IMR-90 (cell line): ENCODE results near the gene DYSF. TPM values are rescaled to one million over a fixed set of nuclear protein-coding genes. Genes with fewer than 3 reads are reported as not detected.

Experiments used
- ATAC-seq: fragments of 200-7000 bp; cut with Tn5 transposase; 2 replicates; pipeline ENCODE4 v1.9.1; 2020; ENCODE audit warnings: low read depth, mild to moderate bottlenecking, moderate library complexity
- BruUV-seq: library from RNA; stranded (reverse); fragments of 400-500 nt; replicated peaks from 2 replicates; lab custom pipeline; 2021; lab: Mats Ljungman, UMichigan
- CTCF ChIA-PET: fragments of 300-600 bp; formaldehyde crosslinking; extraction: SDS; loops from one replicate; lab custom pipeline; 2021; ENCODE audit warnings: antibody characterized with exemption; lab: Yijun Ruan, JAX
- POLR2A ChIA-PET: fragments of 300-600 bp; sonication (Branson Sonifier 250); formaldehyde crosslinking; loops from one replicate; lab custom pipeline; 2022; ENCODE audit warnings: antibody characterized with exemption; ENCODE audit not compliant: unreplicated experiment; lab: Charles Lee
- DNase-seq: peaks from one replicate; pipeline ENCODE4 v3.0.0; 2013
- H2AFZ ChIP-seq: replicated peaks from 2 replicates; pipeline ENCODE3; 2013; ENCODE audit warnings: low read length, mild to moderate bottlenecking; ENCODE audit not compliant: poor library complexity
- H2AK5ac ChIP-seq: 2 replicates; pipeline ENCODE4 v1.6.1; 2013; ENCODE audit warnings: low read depth, low read length, inconsistent platforms
- H2AK9ac ChIP-seq: replicated peaks from 2 replicates; pipeline ENCODE3; 2013; ENCODE audit warnings: mild to moderate bottlenecking, low read depth, low read length, moderate library complexity; ENCODE audit not compliant: poor library complexity
- H2BK120ac ChIP-seq: 2 replicates; pipeline ENCODE4 v1.6.1; 2013; ENCODE audit warnings: low read depth, low read length, inconsistent platforms
- H2BK15ac ChIP-seq: 3 replicates; pipeline ENCODE4 v1.6.1; 2013; ENCODE audit warnings: low read depth, low read length, inconsistent platforms
- H2BK20ac ChIP-seq: 2 replicates; pipeline ENCODE4 v1.6.1; 2013; ENCODE audit warnings: low read depth, mild to moderate bottlenecking, inconsistent platforms, low read length, moderate library complexity
- H2BK5ac ChIP-seq: 2 replicates; pipeline ENCODE4 v1.6.1; 2013; ENCODE audit warnings: mild to moderate bottlenecking, low read depth, low read length, inconsistent platforms; ENCODE audit not compliant: poor library complexity, severe bottlenecking
- H3K14ac ChIP-seq: replicated peaks from 2 replicates; pipeline ENCODE4 v1.6.1; 2013; ENCODE audit warnings: low read depth, low read length, inconsistent platforms
- H3K18ac ChIP-seq: 2 replicates; pipeline ENCODE4 v1.6.1; 2013; ENCODE audit warnings: low read depth, low read length, control low read depth
- H3K23ac ChIP-seq: 2 replicates; pipeline ENCODE4 v1.6.1; 2013; ENCODE audit warnings: low read depth, low read length, inconsistent platforms
- H3K27ac ChIP-seq: 2 replicates; pipeline ENCODE4 v1.5.1; 2013; ENCODE audit warnings: mild to moderate bottlenecking, control low read depth, low read length; ENCODE audit not compliant: insufficient read depth
- H3K27me3 ChIP-seq: 2 replicates; pipeline ENCODE4 v1.6.1; 2013; ENCODE audit warnings: low read length; ENCODE audit not compliant: control insufficient read depth, insufficient read depth
- H3K36me3 ChIP-seq: 2 replicates; pipeline ENCODE4 v1.6.1; 2013; ENCODE audit warnings: low read length, mixed read lengths; ENCODE audit not compliant: control insufficient read depth, insufficient read depth
- H3K4ac ChIP-seq: 2 replicates; pipeline ENCODE4 v1.6.1; 2013; ENCODE audit warnings: low read depth, low read length, inconsistent platforms
- H3K4me1 ChIP-seq: 2 replicates; pipeline ENCODE4 v1.6.1; 2013; ENCODE audit warnings: low read length, mixed read lengths; ENCODE audit not compliant: control insufficient read depth, insufficient read depth
- H3K4me2 ChIP-seq: 2 replicates; pipeline ENCODE4 v1.6.1; 2013; ENCODE audit warnings: low read depth, mild to moderate bottlenecking, control low read depth, low read length, moderate library complexity
- H3K4me3 ChIP-seq: 2 replicates; pipeline ENCODE4 v1.5.1; 2013; ENCODE audit warnings: low read depth, mild to moderate bottlenecking, control low read depth, low read length, moderate library complexity; ENCODE audit not compliant: insufficient read depth
- H3K56ac ChIP-seq: 2 replicates; pipeline ENCODE4 v1.6.1; 2013; ENCODE audit warnings: low read length, inconsistent platforms; ENCODE audit not compliant: insufficient read depth; ENCODE audit errors: extremely low read depth
- H3K79me1 ChIP-seq, 2 experiments: 2 replicates each; pipeline ENCODE4 v1.6.1; 2013; ENCODE audit warnings: low read length in 2 of 2, inconsistent platforms in 1 of 2, low read depth in 1 of 2
- H3K9ac ChIP-seq: 2 replicates; pipeline ENCODE4 v1.6.1; 2013; ENCODE audit warnings: low read depth, low read length, control low read depth
- H3K9me1 ChIP-seq: 2 replicates; pipeline ENCODE4 v1.6.1; 2013; ENCODE audit warnings: low read length, inconsistent platforms; ENCODE audit not compliant: insufficient read depth
- H3K9me3 ChIP-seq: 2 replicates; pipeline ENCODE4 v1.6.1; 2013; ENCODE audit warnings: low read length; ENCODE audit not compliant: control insufficient read depth, insufficient read depth
- H4K20me1 ChIP-seq: 2 replicates; pipeline ENCODE4 v1.6.1; 2013; ENCODE audit warnings: low read length, inconsistent platforms; ENCODE audit not compliant: insufficient read depth
- H4K5ac ChIP-seq: 2 replicates; pipeline ENCODE4 v1.6.1; 2013; ENCODE audit warnings: mild to moderate bottlenecking, low read depth, low read length, control low read depth
- H4K8ac ChIP-seq, 2 experiments: 2 replicates each; pipeline ENCODE4 v1.6.1; 2013; ENCODE audit warnings: low read depth in 2 of 2, low read length in 2 of 2, control low read depth in 1 of 2, inconsistent platforms in 1 of 2
- H4K91ac ChIP-seq: 2 replicates; pipeline ENCODE4 v1.6.1; 2013; ENCODE audit warnings: low read depth, low read length, inconsistent platforms; ENCODE audit not compliant: insufficient read depth
- BHLHE40 ChIP-seq: fragments of 150-350 bp; IDR thresholded peaks from 2 replicates; pipeline ENCODE4 v1.6.1; 2016; ENCODE audit warnings: mild to moderate bottlenecking, low read depth, low read length
- CEBPB ChIP-seq: IDR thresholded peaks from 2 replicates; pipeline ENCODE4 v1.6.1; 2012; ENCODE audit warnings: low read depth, low read length, improper control_type of control experiment
- CHD1 ChIP-seq: IDR thresholded peaks from 2 replicates; pipeline ENCODE4 v1.6.1; 2012; ENCODE audit warnings: low read depth, low read length, improper control_type of control experiment
- FOS ChIP-seq: fragments of 150-350 bp; IDR thresholded peaks from 2 replicates; pipeline ENCODE4 v1.6.1; 2016; ENCODE audit warnings: low read depth, low read length
- MAFK ChIP-seq: IDR thresholded peaks from 2 replicates; pipeline ENCODE4 v1.6.1; 2012; ENCODE audit warnings: low read depth, low read length, improper control_type of control experiment
- MAZ ChIP-seq: IDR thresholded peaks from 2 replicates; pipeline ENCODE4 v1.6.1; 2012; ENCODE audit warnings: low read depth, mild to moderate bottlenecking, low read length, improper control_type of control experiment, moderate library complexity, borderline replicate concordance
- MXI1 ChIP-seq: IDR thresholded peaks from 2 replicates; pipeline ENCODE4 v1.6.1; 2012; ENCODE audit warnings: low read depth, mild to moderate bottlenecking, low read length, moderate library complexity, borderline replicate concordance
- NFE2L2 ChIP-seq: fragments of 150-350 bp; IDR thresholded peaks from 2 replicates; pipeline ENCODE4 v1.6.1; 2016; ENCODE audit warnings: low read depth, mild to moderate bottlenecking, low read length
- POLR2A ChIP-seq: IDR thresholded peaks from 2 replicates; pipeline ENCODE4 v1.6.1; 2012; ENCODE audit warnings: mild to moderate bottlenecking, low read depth, low read length
- RAD21 ChIP-seq: IDR thresholded peaks from 2 replicates; pipeline ENCODE4 v1.6.1; 2012; ENCODE audit warnings: low read length, improper control_type of control experiment
- RCOR1 ChIP-seq: IDR thresholded peaks from 2 replicates; pipeline ENCODE4 v1.6.1; 2012; ENCODE audit warnings: mild to moderate bottlenecking, low read length, improper control_type of control experiment; ENCODE audit not compliant: insufficient replicate concordance
- RFX5 ChIP-seq: IDR thresholded peaks from 2 replicates; pipeline ENCODE4 v1.8.0; 2012; ENCODE audit warnings: low read depth, mild to moderate bottlenecking, low read length, moderate library complexity
- SMC3 ChIP-seq: fragments of 150-350 bp; IDR thresholded peaks from 2 replicates; pipeline ENCODE4 v1.6.1; 2016; ENCODE audit warnings: low read depth, mild to moderate bottlenecking, antibody characterized with exemption, low read length, moderate library complexity
- USF2 ChIP-seq: fragments of 150-350 bp; IDR thresholded peaks from 2 replicates; pipeline ENCODE4 v1.6.1; 2017; ENCODE audit warnings: mild to moderate bottlenecking, antibody characterized with exemption, low read length, low read depth
- WGBS, 2 experiments: methylation state at CpG; one replicate each; pipeline versions ENCODE4 v1.1.5 to v1.1.7; 2013; ENCODE audit warnings: missing lambda C conversion rate in 2 of 2; ENCODE audit not compliant: insufficient read length in 1 of 2; ENCODE audit errors: extremely low coverage in 2 of 2; 5-methylcytosine and 5-hydroxymethylcytosine counted together
- dilution Hi-C: fragments of 300-500 bp; cut with HindIII; formaldehyde crosslinking; loops from one replicate; pipeline ENCODE4 v1.14.3; 2018; ENCODE audit warnings: low sequenced_read_pairs; ENCODE audit not compliant: unreplicated experiment
- in situ Hi-C: fragments of 300-500 bp; cut with MboI; formaldehyde crosslinking; loops from 3 replicates; pipeline ENCODE4 v1.14.3; 2019; ENCODE audit warnings: low sequenced_read_pairs, inconsistent platforms, mixed read lengths
- intact Hi-C: fragments of 100-400 bp; cut with micrococcal nuclease; formaldehyde crosslinking; loops from 2 replicates; pipeline ENCODE4 v1.10.0; 2022
- polyA plus RNA-seq, 3 experiments: library from polyadenylated mRNA; depleted of rRNA; stranded (reverse); fragments of >200 nt; gene quantifications; 2 replicates each; pipeline ENCODE4 v1.2.3, GENCODE V29; 2012; ENCODE audit warnings: low replicate concordance in 1 of 3
- total RNA-seq: library from RNA; depleted of rRNA; stranded (reverse); fragments of >200 nt; gene quantifications from 2 replicates; pipeline ENCODE4 v1.2.3, GENCODE V29; 2012
- TF ChIP-seq, protein P1 (sequence below): conservative IDR thresholded peaks from 2 replicates; pipeline ENCODE4 v1.5.1; 2012; ENCODE audit warnings: mild to moderate bottlenecking, low read depth, low read length, improper control_type of control experiment
- TF ChIP-seq, protein P2 (sequence below): fragments of 150-350 bp; IDR thresholded peaks from 2 replicates; pipeline ENCODE4 v1.6.1; 2016; ENCODE audit warnings: low read depth, mild to moderate bottlenecking, low read length, moderate library complexity, borderline replicate concordance

The DYSF gene
- total and polyA plus RNA-seq, 2 of the 4 experiments (the other 2 are of a cell fraction): 0.09 to 0.18 TPM

- intact Hi-C loops: no loop called here
- Histone ChIP-seq H2BK120ac (no peak overlapping the region), H3K79me1 (no peaks in the 10 kb centered on the region), H2BK15ac (no peak overlapping the region), H3K36me3 (no peaks in the 10 kb centered on the region), H2AFZ (no peak overlapping the region), H3K18ac (no peak overlapping the region), H4K8ac (no peak overlapping the region), H3K9me3 (no peaks in the 10 kb centered on the region; the same call in 1 of the 2 replicates), H3K23ac (no peak overlapping the region), H3K4ac (no peak overlapping the region), H3K9me1 (no peaks in the 10 kb centered on the region), H2AK9ac (no peak overlapping the region), H2BK5ac (no peak overlapping the region), H3K14ac (no peak overlapping the region), H3K9ac (no peak overlapping the region), H3K27ac (no peak overlapping the region), H4K20me1 (no peaks in the 10 kb centered on the region), H3K4me3 (no peak overlapping the region), H4K91ac (no peak overlapping the region), H3K4me2 (no peak overlapping the region), H2BK20ac (no peak overlapping the region), H3K56ac (no peak overlapping the region), H3K27me3 (peaks cover 36% of the 10 kb centered on the region), H2AK5ac (no peak overlapping the region), H3K4me1 (no peaks in the 10 kb centered on the region), H4K5ac (no peak overlapping the region)
- WGBS, 2 experiments: 63% methylated on average over 4 of the region's 6 CpGs; no CpG with 5 or more reads in 1 of the 2 experiments
- in situ Hi-C loops: no loop called here
- ATAC-seq (no peak), DNase-seq (no peak)
- no TSS peak for BruUV-seq
- dilution Hi-C loops: no loop called here
- POLR2A ChIA-PET: no interaction called here
- CTCF ChIA-PET: interaction anchor here (1.2 kb wide), 1 partner anchor 8 kb away, joined by 3 read pairs; no protein-coding TSS in a partner anchor
- TF ChIP-seq, protein P1, sequence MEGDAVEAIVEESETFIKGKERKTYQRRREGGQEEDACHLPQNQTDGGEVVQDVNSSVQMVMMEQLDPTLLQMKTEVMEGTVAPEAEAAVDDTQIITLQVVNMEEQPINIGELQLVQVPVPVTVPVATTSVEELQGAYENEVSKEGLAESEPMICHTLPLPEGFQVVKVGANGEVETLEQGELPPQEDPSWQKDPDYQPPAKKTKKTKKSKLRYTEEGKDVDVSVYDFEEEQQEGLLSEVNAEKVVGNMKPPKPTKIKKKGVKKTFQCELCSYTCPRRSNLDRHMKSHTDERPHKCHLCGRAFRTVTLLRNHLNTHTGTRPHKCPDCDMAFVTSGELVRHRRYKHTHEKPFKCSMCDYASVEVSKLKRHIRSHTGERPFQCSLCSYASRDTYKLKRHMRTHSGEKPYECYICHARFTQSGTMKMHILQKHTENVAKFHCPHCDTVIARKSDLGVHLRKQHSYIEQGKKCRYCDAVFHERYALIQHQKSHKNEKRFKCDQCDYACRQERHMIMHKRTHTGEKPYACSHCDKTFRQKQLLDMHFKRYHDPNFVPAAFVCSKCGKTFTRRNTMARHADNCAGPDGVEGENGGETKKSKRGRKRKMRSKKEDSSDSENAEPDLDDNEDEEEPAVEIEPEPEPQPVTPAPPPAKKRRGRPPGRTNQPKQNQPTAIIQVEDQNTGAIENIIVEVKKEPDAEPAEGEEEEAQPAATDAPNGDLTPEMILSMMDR: no peak
- no peak for TF ChIP-seq MXI1
- TF ChIP-seq CEBPB: no peak
- TF ChIP-seq POLR2A: no peak
- TF ChIP-seq RAD21: no peak
- no peak for TF ChIP-seq CHD1
- no peak for TF ChIP-seq RFX5
- TF ChIP-seq MAFK: no peak
- no peak for TF ChIP-seq USF2
- no peak for TF ChIP-seq NFE2L2
- TF ChIP-seq BHLHE40: no peak
- TF ChIP-seq MAZ: no peak
- TF ChIP-seq, protein P2, sequence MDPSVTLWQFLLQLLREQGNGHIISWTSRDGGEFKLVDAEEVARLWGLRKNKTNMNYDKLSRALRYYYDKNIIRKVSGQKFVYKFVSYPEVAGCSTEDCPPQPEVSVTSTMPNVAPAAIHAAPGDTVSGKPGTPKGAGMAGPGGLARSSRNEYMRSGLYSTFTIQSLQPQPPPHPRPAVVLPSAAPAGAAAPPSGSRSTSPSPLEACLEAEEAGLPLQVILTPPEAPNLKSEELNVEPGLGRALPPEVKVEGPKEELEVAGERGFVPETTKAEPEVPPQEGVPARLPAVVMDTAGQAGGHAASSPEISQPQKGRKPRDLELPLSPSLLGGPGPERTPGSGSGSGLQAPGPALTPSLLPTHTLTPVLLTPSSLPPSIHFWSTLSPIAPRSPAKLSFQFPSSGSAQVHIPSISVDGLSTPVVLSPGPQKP: no peak
- TF ChIP-seq FOS: no peak
- no peak for TF ChIP-seq SMC3
- TF ChIP-seq RCOR1: no peak
Measured at GRCh38 chr2:71552356-71552755, 99.0 kb downstream of the DYSF start.
